Measurements from ENCODE around the gene HNRNPLL. TPM values are rescaled to one million over a fixed set of nuclear protein-coding genes. Genes with fewer than 3 reads are reported as not detected.

The HNRNPLL gene
- total RNA-seq, 2 experiments from 2014 or later, result 44.9 to 46.5 TPM

- Mint-ChIP-seq H3K27ac (no peak overlapping the region), H3K27me3 (no peaks in the 10 kb centered on the region), H3K9me3 (no peaks in the 10 kb centered on the region), H3K36me3 (ENCODE audit: low read depth) (no peaks in the 10 kb centered on the region), H3K4me3 (no peak overlapping the region), H3K4me1 (ENCODE audit: low read depth) (peaks cover 16% of the 10 kb centered on the region)
- no peak overlapping the region for H3K27ac ChIP-seq (ENCODE audit: low read depth in 1 of 2, low read length in 2 of 2)
- ChIA-PET POLR2A (interaction anchor here (0.9 kb wide), 1 partner anchor 11 kb away, joined by 3 read pairs; no protein-coding TSS in a partner anchor), CTCF (interaction anchor here (0.5 to 0.6 kb wide), 2 partner anchors 39 to 94 kb away, joined by 3 read pairs; no protein-coding TSS in a partner anchor)
- TF ChIP-seq, protein P1, sequence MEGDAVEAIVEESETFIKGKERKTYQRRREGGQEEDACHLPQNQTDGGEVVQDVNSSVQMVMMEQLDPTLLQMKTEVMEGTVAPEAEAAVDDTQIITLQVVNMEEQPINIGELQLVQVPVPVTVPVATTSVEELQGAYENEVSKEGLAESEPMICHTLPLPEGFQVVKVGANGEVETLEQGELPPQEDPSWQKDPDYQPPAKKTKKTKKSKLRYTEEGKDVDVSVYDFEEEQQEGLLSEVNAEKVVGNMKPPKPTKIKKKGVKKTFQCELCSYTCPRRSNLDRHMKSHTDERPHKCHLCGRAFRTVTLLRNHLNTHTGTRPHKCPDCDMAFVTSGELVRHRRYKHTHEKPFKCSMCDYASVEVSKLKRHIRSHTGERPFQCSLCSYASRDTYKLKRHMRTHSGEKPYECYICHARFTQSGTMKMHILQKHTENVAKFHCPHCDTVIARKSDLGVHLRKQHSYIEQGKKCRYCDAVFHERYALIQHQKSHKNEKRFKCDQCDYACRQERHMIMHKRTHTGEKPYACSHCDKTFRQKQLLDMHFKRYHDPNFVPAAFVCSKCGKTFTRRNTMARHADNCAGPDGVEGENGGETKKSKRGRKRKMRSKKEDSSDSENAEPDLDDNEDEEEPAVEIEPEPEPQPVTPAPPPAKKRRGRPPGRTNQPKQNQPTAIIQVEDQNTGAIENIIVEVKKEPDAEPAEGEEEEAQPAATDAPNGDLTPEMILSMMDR (IDR thresholded peaks at IDR 0.05), result no peak
- H3K27me3 ChIP-seq (ENCODE audit: control insufficient read depth in 1 of 2, insufficient read depth in 2 of 2, low read length in 2 of 2), result no peaks in the 10 kb centered on the region
- H3K4me3 ChIP-seq (ENCODE audit: low read length), result no peak overlapping the region
- ATAC-seq (ENCODE audit: poor library complexity) (no peak), DNase-seq (no peak)
- H3K36me3 ChIP-seq (ENCODE audit: insufficient read depth, low read length), result no peaks in the 10 kb centered on the region
- H3K9me3 ChIP-seq (ENCODE audit: control insufficient read depth in 1 of 2, insufficient read depth in 1 of 2, low read length in 2 of 2), result peaks cover 0 to 3% of the 10 kb centered on the region in 2 experiments
- intact Hi-C loops (cut with DNase I, micrococcal nuclease), result no loop called here
- H3K4me1 ChIP-seq (ENCODE audit: insufficient read depth, low read length), result no peaks in the 10 kb centered on the region
These were observed 51.6 kb downstream of the HNRNPLL start for GRCh38 chr2:38551171-38551570.

GRCh38 chr2:38549851-38550250 lies 52.9 kb downstream of the HNRNPLL start:
- intact Hi-C loops (cut with DNase I, micrococcal nuclease), result no loop called here
- DNase-seq, result no peak
- Mint-ChIP-seq H3K9me3 (no peaks in the 10 kb centered on the region), H3K36me3 (ENCODE audit: low read depth) (no peaks in the 10 kb centered on the region), H3K27me3 (no peaks in the 10 kb centered on the region), H3K4me1 (ENCODE audit: low read depth) (peaks cover 16% of the 10 kb centered on the region), H3K27ac (no peak overlapping the region), H3K4me3 (no peak overlapping the region)
- Histone ChIP-seq H3K27me3 (ENCODE audit: control insufficient read depth in 1 of 2, insufficient read depth in 2 of 2, low read length in 2 of 2) (no peaks in the 10 kb centered on the region), H3K4me1 (ENCODE audit: insufficient read depth, low read length) (no peaks in the 10 kb centered on the region), H3K27ac (ENCODE audit: low read depth in 1 of 2, low read length in 2 of 2) (no peak overlapping the region), H3K4me3 (ENCODE audit: low read length) (no peak overlapping the region), H3K9me3 (ENCODE audit: control insufficient read depth in 1 of 2, insufficient read depth in 1 of 2, low read length in 2 of 2) (peaks cover 0 to 3% of the 10 kb centered on the region in 2 experiments), H3K36me3 (ENCODE audit: insufficient read depth, low read length) (no peaks in the 10 kb centered on the region)
- TF ChIP-seq, protein P1 (IDR thresholded peaks at IDR 0.05), result no peak
- ChIA-PET POLR2A (no interaction called here), CTCF (no interaction called here)
- ATAC-seq (ENCODE audit: poor library complexity), result no peak

DNA sequence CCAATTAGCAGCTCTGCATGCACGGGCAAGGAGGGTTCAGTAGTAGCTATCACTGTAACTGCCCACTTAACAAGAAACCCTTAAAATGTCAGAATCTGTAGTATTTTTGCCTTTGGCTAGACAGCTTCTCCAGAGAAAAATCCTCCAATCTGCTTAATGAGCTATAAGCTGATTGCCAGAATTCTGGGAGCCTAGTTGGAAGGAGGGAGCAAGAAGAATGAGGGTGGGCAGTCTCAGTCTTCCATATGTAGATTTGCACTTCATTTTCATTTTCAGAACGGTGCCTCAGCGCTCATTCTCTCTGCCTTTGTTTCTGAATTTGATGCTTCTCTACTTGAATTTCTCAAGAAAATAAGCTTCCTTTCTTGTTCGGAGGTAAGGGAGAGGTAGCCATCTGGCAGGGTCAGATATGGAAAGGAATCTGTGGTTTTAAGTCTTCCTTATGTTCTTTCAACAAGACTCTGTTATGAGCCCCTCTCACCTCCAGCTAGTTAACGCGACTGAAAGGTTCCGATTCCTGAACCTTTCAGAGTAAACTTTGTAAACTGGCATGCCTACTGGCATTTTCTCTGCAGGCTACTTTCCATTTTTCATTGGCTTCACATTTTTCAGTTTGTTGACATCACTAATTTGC lies 53.5 kb downstream of the HNRNPLL start:
- no peaks in the 10 kb centered on the region for H3K36me3 Mint-ChIP-seq (ENCODE audit: low read depth)
- H3K4me1 ChIP-seq (ENCODE audit: insufficient read depth, low read length), result no peaks in the 10 kb centered on the region
- POLR2A ChIA-PET, result no interaction called here
- H3K27ac Mint-ChIP-seq, result no peak overlapping the region
- H3K4me3 ChIP-seq (ENCODE audit: low read length), result no peak overlapping the region
- DNase-seq (no peak), ATAC-seq (ENCODE audit: poor library complexity) (no peak)
- CTCF ChIA-PET, result no interaction called here
- peaks cover 0 to 3% of the 10 kb centered on the region in 2 experiments for H3K9me3 ChIP-seq (ENCODE audit: control insufficient read depth in 1 of 2, insufficient read depth in 1 of 2, low read length in 2 of 2)
- TF ChIP-seq, protein P1 (IDR thresholded peaks at IDR 0.05), result no peak
- no peaks in the 10 kb centered on the region for H3K36me3 ChIP-seq (ENCODE audit: insufficient read depth, low read length)
- H3K4me1 Mint-ChIP-seq (ENCODE audit: low read depth), result peaks cover 20% of the 10 kb centered on the region
- H3K27ac ChIP-seq (ENCODE audit: low read depth in 1 of 2, low read length in 2 of 2), result no peak overlapping the region
- intact Hi-C loops (cut with DNase I, micrococcal nuclease), result no loop called here
- no peaks in the 10 kb centered on the region for H3K27me3 Mint-ChIP-seq
- no peaks in the 10 kb centered on the region for H3K9me3 Mint-ChIP-seq
- no peaks in the 10 kb centered on the region for H3K27me3 ChIP-seq (ENCODE audit: control insufficient read depth in 1 of 2, insufficient read depth in 2 of 2, low read length in 2 of 2)
- no peak overlapping the region for H3K4me3 Mint-ChIP-seq
